Prostate gland (tissue), 2 donors: ENCODE measurements around the gene SCARB1.

Experiments used
- CTCF ChIP-seq, 4 experiments: fragments of 200-600 bp in 2 of 4; fragments of 450-650 bp in 2 of 4; sonication (generic) in 2 of 4; IDR thresholded peaks; 1 replicate in 3 of 4; 2 replicates in 1 of 4; pipeline ENCODE4 v1.5.1; 2016 to 2019; ENCODE audit warnings: antibody characterized with exemption in 4 of 4, mild to moderate bottlenecking in 2 of 4, moderate library complexity in 2 of 4
- POLR2A ChIP-seq: fragments of 450-650 bp; IDR thresholded peaks from one replicate; pipeline ENCODE4 v1.6.1; 2016; ENCODE audit warnings: antibody characterized with exemption, mild to moderate bottlenecking
- POLR2AphosphoS5 ChIP-seq: sonication (generic); formaldehyde crosslinking; IDR thresholded peaks from one replicate; pipeline ENCODE4 v1.6.1; 2017; ENCODE audit warnings: antibody characterized with exemption

DNA sequence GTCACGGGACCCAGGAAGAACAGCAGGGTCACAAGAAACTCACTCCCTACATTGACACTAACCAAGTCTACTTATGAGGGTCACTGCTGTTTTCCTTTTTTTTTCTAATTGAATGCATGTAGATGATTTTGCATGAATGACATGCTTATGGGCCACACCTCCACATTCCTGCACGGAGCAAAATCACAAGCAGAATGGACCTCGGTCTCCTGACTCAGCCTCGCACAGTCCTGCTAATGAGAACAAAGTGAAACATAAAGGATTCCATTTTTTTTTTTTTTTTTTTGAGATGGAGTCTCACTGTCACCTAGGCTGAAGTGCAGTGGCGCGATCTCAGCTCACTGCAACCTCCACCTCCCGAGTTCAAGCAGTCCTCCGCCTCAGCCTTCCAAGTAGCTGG, 12.3 kb downstream of the SCARB1 start:
- TF ChIP-seq CTCF (IDR thresholded peaks at IDR 0.05) = no peak
- no peak for TF ChIP-seq POLR2A
- no peak for TF ChIP-seq POLR2AphosphoS5
